Smooth muscle cell of the brain vasculature (primary cell): Measurements from ENCODE around the gene GTSE1.

ENCODE experiments used
- DNase-seq: peaks from one replicate; pipeline ENCODE4 v3.0.0-alpha.2; 2012; ENCODE audit warnings: low read depth, low spot score

Gene GTSE1

DNA sequence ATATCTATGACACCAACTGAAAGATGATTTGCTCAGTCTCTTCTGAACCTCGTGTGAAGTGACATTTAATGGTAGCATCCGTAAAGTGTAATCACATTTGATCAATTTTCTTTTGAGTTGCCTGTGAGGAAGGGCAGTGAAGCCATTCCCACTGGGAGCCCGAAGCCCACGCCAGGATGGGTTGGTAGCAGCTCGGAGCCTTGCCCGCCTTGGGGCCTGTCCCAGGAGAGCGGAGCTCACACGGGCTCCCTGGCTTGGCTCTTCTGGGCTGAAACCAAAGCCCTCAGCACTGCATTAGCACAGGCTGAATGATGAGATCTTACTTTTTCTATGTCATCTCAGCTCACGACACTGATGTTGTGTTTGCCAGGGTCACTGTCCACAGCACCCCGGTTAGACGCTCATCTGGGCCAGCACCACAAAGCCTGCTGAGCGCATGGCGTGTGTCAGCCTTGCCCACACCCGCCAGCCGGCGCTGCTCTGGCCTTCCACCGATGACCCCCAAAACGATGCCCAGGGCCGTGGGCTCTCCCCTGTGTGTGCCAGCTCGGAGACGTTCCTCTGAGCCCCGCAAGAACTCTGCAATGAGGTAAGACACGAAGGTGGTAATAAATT is 29.5 kb downstream of the GTSE1 start:
- DNase-seq: no peak

GRCh38 chr22:46327691-46328465 is 31.2 kb downstream of the GTSE1 start:
- DNase-seq: no peak

DNA sequence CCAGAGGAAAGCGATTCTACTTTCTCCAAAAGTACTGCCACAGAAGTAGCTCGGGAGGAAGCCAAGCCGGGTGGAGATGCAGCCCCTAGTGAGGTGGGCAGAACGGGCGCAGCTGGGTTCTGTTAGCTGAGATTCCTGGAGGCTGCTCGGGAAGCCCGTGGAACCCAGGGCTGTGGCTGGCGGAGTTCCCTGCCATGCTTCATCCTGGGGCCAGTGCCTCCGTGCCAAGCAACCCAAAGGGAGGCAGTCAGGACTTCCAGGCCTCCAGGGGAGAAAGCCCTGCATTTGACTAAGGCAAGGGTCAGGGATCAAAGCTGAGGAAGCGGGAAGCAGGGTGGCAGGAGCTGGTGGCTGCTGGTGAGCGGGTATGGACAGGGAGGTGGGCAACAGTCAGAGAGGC is 32.1 kb downstream of the GTSE1 start:
- DNase-seq: no peak

DNA sequence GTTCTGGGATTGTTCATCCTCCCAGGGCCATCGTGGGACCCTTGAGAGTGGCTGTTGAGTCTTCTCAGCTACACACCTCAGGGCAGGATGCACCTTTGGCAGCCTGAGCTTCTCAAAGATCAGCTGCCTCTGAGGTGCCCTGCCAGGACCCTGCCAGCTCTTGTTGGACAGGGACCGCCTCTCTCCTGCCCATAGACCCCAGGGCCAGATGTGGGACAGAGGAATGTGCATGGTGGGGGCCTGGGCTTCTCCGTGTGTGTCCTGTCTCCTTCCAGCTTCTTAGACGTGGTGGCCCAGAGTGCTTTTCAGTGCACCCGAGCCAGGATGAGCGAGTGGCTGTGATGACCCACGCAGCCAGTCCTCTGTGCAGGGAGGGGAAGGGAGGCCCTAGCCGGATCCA is 32.9 kb downstream of the GTSE1 start:
- no peak for DNase-seq

DNA sequence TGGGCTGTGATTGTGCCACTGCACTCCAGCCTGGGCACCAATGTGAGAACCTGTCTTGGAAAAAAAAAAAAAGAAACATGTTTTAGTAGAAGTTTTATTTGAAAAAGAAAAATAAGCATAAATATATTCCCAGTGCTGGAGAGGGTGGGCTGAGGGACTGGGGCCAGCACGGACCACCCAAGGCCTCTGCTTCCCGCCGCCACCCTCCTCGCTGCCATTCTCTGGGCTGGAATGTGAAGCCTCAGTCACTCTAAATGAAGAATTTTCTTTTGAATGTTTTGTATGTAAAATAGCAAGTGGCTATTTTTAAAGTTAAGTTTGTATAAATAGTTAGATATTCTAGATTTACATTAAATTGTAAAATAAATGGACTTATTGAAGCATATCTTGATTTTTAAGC is 33.8 kb downstream of the GTSE1 start:
- DNase-seq: no peak

- DNase-seq: no peak
Measured at GRCh38 chr22:46331496-46331895, 34.8 kb downstream of the GTSE1 start.

- DNase-seq: peak; percentile 57
Measured at GRCh38 chr22:46335201-46336118, 38.8 kb downstream of the GTSE1 start, which contains the start of gene TRMU. TSS of gene TRMU (plus strand) at chr22:46335714. CDS start at chr22:46335765, 51 bp downstream.

DNA sequence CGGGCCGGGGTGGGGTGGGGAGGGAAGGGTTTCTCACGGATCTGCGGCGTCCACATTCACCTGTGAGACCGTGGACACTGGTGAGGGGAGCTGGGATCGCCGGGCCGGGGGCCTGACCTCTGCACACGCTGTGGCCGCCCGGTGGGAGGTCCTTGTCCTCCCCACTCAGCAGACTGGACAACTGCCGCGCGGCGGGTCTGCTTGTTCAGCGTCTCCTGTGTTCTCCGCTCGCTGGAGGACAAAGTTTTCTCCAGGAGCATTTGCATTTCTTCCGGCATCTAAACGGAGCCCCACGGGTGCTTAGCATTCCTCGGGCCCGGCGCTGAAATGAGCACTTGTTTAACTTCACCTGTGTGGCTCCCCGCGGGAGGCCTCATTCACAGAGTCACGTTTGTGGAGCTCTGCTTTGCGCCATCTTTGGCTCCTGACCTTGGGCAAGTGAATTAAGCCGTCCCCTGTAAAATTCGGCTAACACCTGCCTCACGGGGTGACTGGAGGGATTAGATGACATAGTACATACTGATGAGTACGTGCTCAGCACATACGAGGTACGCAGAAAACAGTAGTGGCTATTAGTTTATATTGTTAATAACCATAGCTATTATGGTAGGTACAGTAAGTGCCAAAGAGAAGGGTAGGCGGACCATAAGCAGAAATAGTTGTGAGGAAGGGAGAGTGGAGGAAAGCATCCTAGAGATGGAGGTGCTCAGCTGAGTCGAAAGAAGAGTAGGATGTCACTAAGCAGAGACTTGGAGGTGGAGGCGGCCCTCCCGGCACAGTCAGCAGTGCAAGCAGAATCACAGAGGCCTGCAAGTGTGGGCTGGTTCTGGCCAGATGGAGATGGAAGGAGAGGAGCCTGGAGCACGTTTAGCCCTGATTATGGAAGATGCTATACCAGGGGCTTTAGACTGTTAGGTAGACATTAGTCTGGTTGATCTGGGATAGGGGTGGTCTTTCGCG is 39.7 kb downstream of the GTSE1 start:
- no peak for DNase-seq

GRCh38 chr22:46337870-46338269 is 41.2 kb downstream of the GTSE1 start:
- DNase-seq: no peak

GRCh38 chr22:46338636-46339035 is 42.0 kb downstream of the GTSE1 start:
- no peak for DNase-seq

GRCh38 chr22:46339956-46340355 is 43.3 kb downstream of the GTSE1 start:
- no peak for DNase-seq

GRCh38 chr22:46340676-46341075 is 44.0 kb downstream of the GTSE1 start:
- DNase-seq: no peak

DNA sequence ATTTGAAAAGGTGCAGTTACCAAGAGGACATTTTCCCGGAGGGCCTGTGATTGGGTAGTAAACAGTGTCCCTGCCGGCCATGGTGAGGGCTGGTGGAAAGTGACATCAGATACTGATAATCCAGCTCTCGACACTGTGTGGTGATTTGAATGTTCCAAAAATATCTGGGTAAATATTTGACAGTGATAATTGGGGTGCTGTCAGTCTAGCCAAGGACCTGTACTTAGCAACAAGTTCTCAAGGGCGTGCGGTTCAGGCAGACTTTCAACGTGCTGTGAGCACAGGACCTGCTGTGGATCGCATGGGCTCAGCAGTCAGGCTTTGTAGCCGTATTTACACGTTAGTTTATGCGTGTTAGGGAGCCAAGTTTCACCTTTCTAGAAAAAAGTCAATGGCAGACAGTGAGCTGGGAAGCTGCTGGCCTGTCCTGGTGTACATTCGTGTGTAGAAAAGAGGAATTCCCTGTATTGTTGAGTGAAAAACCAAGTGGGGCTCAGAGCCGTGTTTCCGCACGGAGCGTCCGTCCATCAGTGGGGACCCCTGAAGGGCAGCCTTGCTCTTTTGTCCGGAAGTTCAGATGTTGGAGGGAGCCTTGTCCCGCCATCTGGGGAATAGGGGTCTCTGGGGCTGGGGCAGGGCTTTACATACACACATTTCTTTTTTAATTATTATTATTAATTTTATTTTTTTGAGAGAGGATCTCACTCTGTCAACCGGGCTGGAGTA is 50.2 kb downstream of the GTSE1 start:
- no peak for DNase-seq

GRCh38 chr22:46347646-46348045 is 51.0 kb downstream of the GTSE1 start:
- no peak for DNase-seq

- no peak for DNase-seq
Measured at GRCh38 chr22:46348099-46348695, 51.5 kb downstream of the GTSE1 start.

DNA sequence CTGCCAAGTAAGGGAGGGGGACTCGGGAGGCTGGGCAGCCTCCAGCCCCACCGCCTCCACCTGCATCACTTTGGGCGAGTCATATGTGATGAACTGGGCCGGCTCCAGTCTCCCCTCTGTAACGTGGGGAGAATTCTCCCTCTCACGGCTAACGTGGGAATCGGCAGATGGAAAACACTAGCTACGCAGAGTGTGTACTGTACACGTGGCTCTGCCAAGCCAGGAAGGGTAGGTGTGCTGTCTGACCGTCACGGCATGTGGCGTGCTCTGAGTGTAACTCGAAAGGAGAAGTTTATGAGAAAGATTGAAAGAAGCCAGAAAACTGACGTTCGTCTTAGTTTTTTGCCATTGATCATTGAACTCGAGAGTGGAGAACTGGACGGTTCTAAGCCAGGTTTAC is 52.6 kb downstream of the GTSE1 start:
- no peak for DNase-seq

GRCh38 chr22:46349681-46350080 is 53.0 kb downstream of the GTSE1 start:
- DNase-seq: no peak

DNA sequence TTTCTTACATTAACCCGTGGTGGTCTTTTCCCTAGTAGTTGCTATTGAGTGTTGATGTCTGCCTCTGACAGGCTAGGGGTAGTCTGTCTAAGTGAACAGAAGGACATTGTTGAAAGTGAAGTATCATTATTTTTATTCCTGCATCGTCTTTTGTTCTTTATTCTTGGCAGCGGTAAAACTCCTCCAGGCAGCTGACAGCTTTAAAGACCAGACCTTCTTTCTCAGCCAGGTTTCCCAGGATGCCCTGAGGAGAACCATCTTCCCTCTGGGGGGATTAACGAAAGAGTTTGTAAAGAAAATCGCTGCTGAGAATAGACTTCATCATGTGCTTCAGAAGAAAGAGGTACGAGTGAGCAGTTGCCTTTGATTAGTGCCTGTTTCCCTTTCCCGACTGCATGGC is 53.5 kb downstream of the GTSE1 start:
- DNase-seq: no peak

- no peak for DNase-seq
Measured at GRCh38 chr22:46350646-46351045, 54.0 kb downstream of the GTSE1 start.

GRCh38 chr22:46351131-46351735 is 54.6 kb downstream of the GTSE1 start:
- DNase-seq: no peak
